CD4-positive, alpha-beta memory T cell (primary cell): Measurements from ENCODE around the gene GUCY1A2. TPM values are rescaled to one million over a fixed set of nuclear protein-coding genes. Genes with fewer than 3 reads are reported as not detected.

Experiments used
- CTCF ChIA-PET: fragments of 350-600 bp; sonication (Branson Sonifier 250); formaldehyde crosslinking; loops from one replicate; lab custom pipeline; 2021; ENCODE audit warnings: inconsistent platforms; ENCODE audit not compliant: partially characterized antibody; lab: Charles Lee
- POLR2A ChIA-PET: fragments of 350-600 bp; sonication (Branson Sonifier 250); formaldehyde crosslinking; loops from one replicate; lab custom pipeline; 2021; ENCODE audit not compliant: partially characterized antibody; lab: Charles Lee
- DNase-seq, 5 donors: peaks; one replicate each; pipeline versions ENCODE4 v3.0.0 to v3.0.0-alpha.2; 2020 to 2022; ENCODE audit warnings: mixed read lengths in 1 of 5
- H3K27ac ChIP-seq: one replicate; pipeline ENCODE4 v1.7.0; 2013; ENCODE audit warnings: low read depth, low read length
- H3K27me3 ChIP-seq: 2 replicates; pipeline ENCODE4 v1.7.0; 2013; ENCODE audit warnings: mild to moderate bottlenecking, low read length, moderate library complexity; ENCODE audit not compliant: insufficient read depth
- H3K36me3 ChIP-seq: 2 replicates; pipeline ENCODE4 v1.7.0; 2013; ENCODE audit warnings: mild to moderate bottlenecking, low read length, moderate library complexity; ENCODE audit not compliant: insufficient read depth
- H3K4me1 ChIP-seq: 2 replicates; pipeline ENCODE4 v1.7.0; 2013; ENCODE audit warnings: mild to moderate bottlenecking, low read length, moderate library complexity; ENCODE audit not compliant: insufficient read depth
- H3K4me3 ChIP-seq, 2 donors: one replicate each; pipeline ENCODE4 v1.7.0; 2013; ENCODE audit warnings: low read length in 2 of 2, mild to moderate bottlenecking in 1 of 2
- H3K9me3 ChIP-seq, 2 donors: one replicate each; pipeline ENCODE4 v1.7.0; 2013; ENCODE audit warnings: low read length in 2 of 2, control low read depth in 1 of 2; ENCODE audit not compliant: control insufficient read depth in 1 of 2
- H3K27ac Mint-ChIP-seq, 7 donors: one replicate each; pipeline ENCODE4 v1.8.0; 2020 to 2021; ENCODE audit warnings: mixed read lengths in 7 of 7, mild to moderate bottlenecking in 6 of 7, inconsistent platforms in 3 of 7, moderate library complexity in 3 of 7
- H3K27me3 Mint-ChIP-seq, 2 donors: one replicate each; pipeline ENCODE4 v1.8.0; 2020 to 2021; ENCODE audit warnings: mixed read lengths in 2 of 2
- H3K36me3 Mint-ChIP-seq, 2 donors: one replicate each; pipeline ENCODE4 v1.8.0; 2020 to 2021; ENCODE audit warnings: mixed read lengths in 2 of 2, inconsistent platforms in 1 of 2, mild to moderate bottlenecking in 1 of 2
- H3K4me1 Mint-ChIP-seq, 4 donors: one replicate each; pipeline ENCODE4 v1.8.0; 2020 to 2021; ENCODE audit warnings: mixed read lengths in 4 of 4, mild to moderate bottlenecking in 1 of 4
- H3K4me3 Mint-ChIP-seq, 8 donors: one replicate each; pipeline ENCODE4 v1.8.0; 2020 to 2021; ENCODE audit warnings: mixed read lengths in 8 of 8, mild to moderate bottlenecking in 7 of 8, moderate library complexity in 6 of 8, inconsistent platforms in 3 of 8
- H3K9me3 Mint-ChIP-seq, 8 donors: one replicate each; pipeline ENCODE4 v1.8.0; 2020 to 2021; ENCODE audit warnings: mixed read lengths in 8 of 8, mild to moderate bottlenecking in 5 of 8, inconsistent platforms in 3 of 8, moderate library complexity in 1 of 8
- intact Hi-C: fragments of 100-400 bp; cut with micrococcal nuclease; formaldehyde crosslinking; loops from one replicate; pipeline ENCODE4 v1.15.1; 2023
- polyA plus RNA-seq, 2 donors: library from polyadenylated mRNA; unstranded; fragments of 300-500 nt; fragmentation: Illumina TruSeq; gene quantifications; one replicate each; pipeline ENCODE4 v1.2.3, GENCODE V29; 2021
- total RNA-seq, 2 experiments: library from RNA; stranded (reverse); gene quantifications; one replicate each; pipeline ENCODE4 v1.2.3, GENCODE V29; 2021

The GUCY1A2 gene
- total and polyA plus RNA-seq, 4 experiments from 2014 or later, result 0.12 TPM; not detected in 3

DNA sequence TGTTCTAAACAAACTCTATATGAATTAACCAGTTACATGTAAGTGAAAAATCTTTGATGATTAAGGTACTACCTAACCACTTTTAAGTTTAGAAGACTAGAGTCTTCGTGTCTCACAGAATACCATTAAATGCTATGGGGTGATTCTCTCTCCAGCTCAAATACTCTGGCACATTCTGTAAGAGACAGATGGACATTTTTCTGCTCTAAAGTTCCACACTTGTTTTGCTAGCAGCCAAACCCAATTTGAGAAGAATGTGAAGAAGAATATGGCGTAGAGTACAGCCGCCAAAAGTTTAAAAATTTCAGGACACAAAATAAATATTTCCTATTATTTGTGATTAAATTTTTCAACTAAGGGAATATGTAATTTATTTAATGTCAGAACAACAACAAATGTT, 339.1 kb downstream of the GUCY1A2 start:
- Histone ChIP-seq H3K36me3 (no peaks in the 10 kb centered on the region), H3K27me3 (no peaks in the 10 kb centered on the region), H3K4me3 (no peak overlapping the region), H3K27ac (no peak overlapping the region), H3K9me3 (no peaks in the 10 kb centered on the region), H3K4me1 (no peaks in the 10 kb centered on the region)
- ChIA-PET CTCF (no interaction called here), POLR2A (no interaction called here)
- no peaks in the 10 kb centered on the region for H3K4me1 Mint-ChIP-seq
- H3K27ac Mint-ChIP-seq, result no peak overlapping the region
- intact Hi-C loops, result no loop called here
- no peaks in the 10 kb centered on the region for H3K36me3 Mint-ChIP-seq
- H3K9me3 Mint-ChIP-seq, result peaks cover 0 to 3% (median 0%) of the 10 kb centered on the region in 8 donors
- no peaks in the 10 kb centered on the region for H3K27me3 Mint-ChIP-seq
- no peak for DNase-seq
- H3K4me3 Mint-ChIP-seq, result no peak overlapping the region

DNA sequence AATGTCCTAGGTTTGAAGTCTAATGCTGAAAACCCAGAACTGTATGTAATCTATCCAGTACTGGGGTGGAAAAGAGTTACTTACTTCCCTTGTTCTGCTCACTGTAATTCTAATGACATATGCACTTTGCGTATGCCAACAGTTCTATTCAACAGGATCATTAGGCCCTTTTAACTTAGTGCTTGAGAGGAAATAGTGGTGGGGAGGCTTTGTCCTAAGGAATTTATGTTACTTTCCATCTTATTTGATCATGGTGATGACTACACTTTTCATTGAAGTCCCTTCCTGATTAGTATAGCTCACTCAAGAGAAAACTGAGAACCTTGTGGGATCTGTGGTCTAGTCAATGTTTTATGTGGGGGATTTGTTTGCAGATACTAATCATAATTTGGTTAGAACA, 348.2 kb downstream of the GUCY1A2 start:
- no peaks in the 10 kb centered on the region for H3K27me3 Mint-ChIP-seq
- ChIA-PET POLR2A (no interaction called here), CTCF (no interaction called here)
- no peak overlapping the region for H3K4me3 Mint-ChIP-seq
- no peak overlapping the region for H3K27ac Mint-ChIP-seq
- DNase-seq, result no peak
- H3K36me3 ChIP-seq, result no peaks in the 10 kb centered on the region
- H3K27ac ChIP-seq, result no peak overlapping the region
- H3K4me1 Mint-ChIP-seq, result no peaks in the 10 kb centered on the region
- H3K9me3 Mint-ChIP-seq, result peaks cover 0 to 13% (median 5%) of the 10 kb centered on the region in 8 donors
- no peaks in the 10 kb centered on the region for H3K27me3 ChIP-seq
- no peaks in the 10 kb centered on the region for H3K9me3 ChIP-seq
- intact Hi-C loops, result no loop called here
- no peaks in the 10 kb centered on the region for H3K4me1 ChIP-seq
- no peak overlapping the region for H3K4me3 ChIP-seq
- no peaks in the 10 kb centered on the region for H3K36me3 Mint-ChIP-seq

DNA sequence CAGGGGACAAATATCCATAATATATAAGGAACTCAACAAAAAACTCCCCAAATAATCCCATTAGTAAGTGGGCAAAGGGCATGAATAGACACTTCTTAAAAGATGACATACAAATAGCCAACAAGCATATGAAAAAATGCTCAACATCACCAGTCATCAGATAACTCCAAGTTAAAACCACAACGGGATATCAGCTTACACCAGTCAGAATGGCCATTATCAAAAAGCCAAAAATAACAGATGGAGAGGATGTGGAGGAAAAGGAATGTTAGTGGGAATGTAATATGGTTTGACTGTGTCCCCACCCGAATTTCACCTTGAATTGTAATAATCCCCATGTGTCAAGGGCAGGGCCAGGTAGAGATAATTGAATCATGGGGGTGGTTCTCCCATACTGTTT, 350.1 kb downstream of the GUCY1A2 start:
- no peaks in the 10 kb centered on the region for H3K36me3 ChIP-seq
- no peak overlapping the region for H3K27ac Mint-ChIP-seq
- ChIA-PET CTCF (no interaction called here), POLR2A (no interaction called here)
- no peak for DNase-seq
- intact Hi-C loops, result no loop called here
- H3K27me3 ChIP-seq, result no peaks in the 10 kb centered on the region
- no peaks in the 10 kb centered on the region for H3K9me3 ChIP-seq
- H3K9me3 Mint-ChIP-seq, result peaks cover 0 to 15% (median 5%) of the 10 kb centered on the region in 8 donors
- no peaks in the 10 kb centered on the region for H3K4me1 Mint-ChIP-seq
- H3K36me3 Mint-ChIP-seq, result no peaks in the 10 kb centered on the region
- H3K27ac ChIP-seq, result no peak overlapping the region
- H3K4me3 Mint-ChIP-seq, result no peak overlapping the region
- H3K27me3 Mint-ChIP-seq, result no peaks in the 10 kb centered on the region
- H3K4me1 ChIP-seq, result no peaks in the 10 kb centered on the region
- H3K4me3 ChIP-seq, result no peak overlapping the region

DNA sequence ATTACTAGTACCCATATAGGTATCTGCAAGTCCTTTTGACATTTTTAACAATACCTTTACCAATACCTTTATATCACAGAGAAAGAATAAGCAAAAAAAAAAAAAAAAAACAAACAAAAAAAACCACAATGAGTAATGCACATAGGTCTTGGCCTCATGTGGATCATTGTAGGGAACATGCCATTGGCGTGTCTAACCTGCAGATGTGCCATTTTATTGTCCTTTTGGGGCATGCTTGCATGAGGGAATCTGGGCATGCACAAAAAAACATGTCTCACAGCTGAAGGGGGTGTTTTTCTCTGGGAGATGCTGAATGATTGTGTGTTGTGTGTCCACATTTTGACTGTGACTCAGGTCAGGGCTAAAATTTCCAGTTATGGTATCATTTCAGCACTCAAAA, 361.6 kb downstream of the GUCY1A2 start:
- H3K36me3 Mint-ChIP-seq, result no peaks in the 10 kb centered on the region
- POLR2A ChIA-PET, result no interaction called here
- Histone ChIP-seq H3K4me1 (no peaks in the 10 kb centered on the region), H3K4me3 (no peak overlapping the region), H3K27ac (no peak overlapping the region), H3K27me3 (no peaks in the 10 kb centered on the region), H3K9me3 (no peaks in the 10 kb centered on the region), H3K36me3 (no peaks in the 10 kb centered on the region)
- peaks cover 0 to 14% (median 3%) of the 10 kb centered on the region in 8 donors for H3K9me3 Mint-ChIP-seq
- intact Hi-C loops, result no loop called here
- DNase-seq, result no peak
- CTCF ChIA-PET, result no interaction called here
- no peaks in the 10 kb centered on the region for H3K27me3 Mint-ChIP-seq
- H3K27ac Mint-ChIP-seq, result no peak overlapping the region
- H3K4me3 Mint-ChIP-seq, result no peak overlapping the region
- H3K4me1 Mint-ChIP-seq, result no peaks in the 10 kb centered on the region

- ChIA-PET POLR2A (no interaction called here), CTCF (no interaction called here)
- no peaks in the 10 kb centered on the region for H3K36me3 Mint-ChIP-seq
- no peak for DNase-seq
- no peak overlapping the region for H3K4me3 ChIP-seq
- H3K27ac ChIP-seq, result no peak overlapping the region
- no peaks in the 10 kb centered on the region for H3K4me1 Mint-ChIP-seq
- no peaks in the 10 kb centered on the region for H3K27me3 ChIP-seq
- no peak overlapping the region for H3K4me3 Mint-ChIP-seq
- no peaks in the 10 kb centered on the region for H3K36me3 ChIP-seq
- no peaks in the 10 kb centered on the region for H3K9me3 ChIP-seq
- intact Hi-C loops, result no loop called here
- H3K27me3 Mint-ChIP-seq, result no peaks in the 10 kb centered on the region
- no peaks in the 10 kb centered on the region for H3K4me1 ChIP-seq
- H3K9me3 Mint-ChIP-seq, result peaks cover 0 to 22% (median 11%) of the 10 kb centered on the region in 8 donors
- no peak overlapping the region for H3K27ac Mint-ChIP-seq
Measured at GRCh38 chr11:106644824-106645223, 373.5 kb downstream of the GUCY1A2 start.

GRCh38 chr11:106642331-106642730, 375.9 kb downstream of the GUCY1A2 start:
- no peaks in the 10 kb centered on the region for H3K4me1 ChIP-seq
- Mint-ChIP-seq H3K4me1 (no peaks in the 10 kb centered on the region), H3K4me3 (no peak overlapping the region), H3K36me3 (no peaks in the 10 kb centered on the region), H3K27ac (no peak overlapping the region), H3K27me3 (no peaks in the 10 kb centered on the region), H3K9me3 (peaks cover 0 to 15% (median 8%) of the 10 kb centered on the region in 8 donors)
- no peak overlapping the region for H3K27ac ChIP-seq
- H3K27me3 ChIP-seq, result no peaks in the 10 kb centered on the region
- intact Hi-C loops, result no loop called here
- no peaks in the 10 kb centered on the region for H3K9me3 ChIP-seq
- CTCF ChIA-PET, result no interaction called here
- no peaks in the 10 kb centered on the region for H3K36me3 ChIP-seq
- DNase-seq, result no peak
- POLR2A ChIA-PET, result no interaction called here
- H3K4me3 ChIP-seq, result no peak overlapping the region

DNA sequence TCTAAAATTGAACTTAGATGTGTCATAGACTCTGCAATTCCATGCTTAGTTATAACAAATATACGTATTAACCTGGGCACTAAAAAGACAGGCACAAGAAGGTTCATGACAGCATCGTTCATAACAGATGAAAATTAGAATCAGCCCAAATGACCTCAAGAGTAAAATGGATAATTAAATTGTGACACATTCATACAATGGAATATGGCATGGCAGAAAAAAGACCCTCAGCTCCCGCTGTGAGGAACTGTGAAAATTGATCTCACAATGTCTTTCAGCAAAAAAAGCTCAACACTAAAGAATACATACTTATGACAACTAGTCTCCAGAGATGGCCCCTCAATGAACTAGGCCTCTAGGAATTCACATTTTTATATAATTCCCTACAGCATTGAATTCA, 386.0 kb downstream of the GUCY1A2 start:
- no peaks in the 10 kb centered on the region for H3K27me3 Mint-ChIP-seq
- Histone ChIP-seq H3K36me3 (no peaks in the 10 kb centered on the region), H3K4me3 (no peak overlapping the region), H3K4me1 (no peaks in the 10 kb centered on the region), H3K27me3 (no peaks in the 10 kb centered on the region), H3K9me3 (no peaks in the 10 kb centered on the region), H3K27ac (no peak overlapping the region)
- H3K4me1 Mint-ChIP-seq, result no peaks in the 10 kb centered on the region
- H3K9me3 Mint-ChIP-seq, result peaks cover 0 to 7% (median 1%) of the 10 kb centered on the region in 8 donors
- no peak overlapping the region for H3K27ac Mint-ChIP-seq
- H3K4me3 Mint-ChIP-seq, result no peak overlapping the region
- intact Hi-C loops, result no loop called here
- no peak for DNase-seq
- POLR2A ChIA-PET, result no interaction called here
- H3K36me3 Mint-ChIP-seq, result no peaks in the 10 kb centered on the region
- CTCF ChIA-PET, result no interaction called here

DNA sequence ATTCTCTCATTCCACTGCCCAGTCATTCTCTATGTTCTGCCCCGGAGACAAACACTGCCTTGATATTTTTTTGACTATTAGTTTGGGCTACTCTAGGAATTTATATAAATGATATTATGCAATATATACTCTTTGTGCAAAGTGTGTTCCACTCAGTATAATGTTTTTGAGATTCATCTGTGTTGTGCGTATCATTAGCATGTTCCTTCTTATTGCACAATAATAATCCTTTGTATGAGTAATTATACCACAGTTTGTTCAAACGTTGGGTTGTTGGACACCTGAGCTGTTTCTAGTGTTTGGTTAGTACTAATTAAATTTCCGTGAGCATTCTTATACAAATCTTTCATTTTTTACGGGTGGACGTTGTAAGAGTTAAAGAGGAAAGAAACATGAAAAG, 390.6 kb downstream of the GUCY1A2 start:
- ChIA-PET POLR2A (no interaction called here), CTCF (no interaction called here)
- no peak for DNase-seq
- Histone ChIP-seq H3K27ac (no peak overlapping the region), H3K9me3 (no peaks in the 10 kb centered on the region), H3K4me1 (no peaks in the 10 kb centered on the region), H3K36me3 (no peaks in the 10 kb centered on the region), H3K4me3 (no peak overlapping the region), H3K27me3 (no peaks in the 10 kb centered on the region)
- no peak overlapping the region for H3K27ac Mint-ChIP-seq
- no peak overlapping the region for H3K4me3 Mint-ChIP-seq
- no peaks in the 10 kb centered on the region for H3K27me3 Mint-ChIP-seq
- peaks cover 0 to 7% (median 3%) of the 10 kb centered on the region in 8 donors for H3K9me3 Mint-ChIP-seq
- intact Hi-C loops, result no loop called here
- no peaks in the 10 kb centered on the region for H3K36me3 Mint-ChIP-seq
- no peaks in the 10 kb centered on the region for H3K4me1 Mint-ChIP-seq
